HepG2 (cell line): ENCODE data around the gene JAKMIP2.

Experiments used
- ATF1 ChIP-seq: IDR thresholded peaks from 2 replicates; pipeline ENCODE4 v1.6.1; 2016; ENCODE audit warnings: mild to moderate bottlenecking, control low read depth
- FOSL2 ChIP-seq: sonication (generic); formaldehyde crosslinking; IDR thresholded peaks from 2 replicates; pipeline ENCODE4 v1.4.0; 2020; ENCODE audit warnings: missing genetic modification reagents
- ZNF350 ChIP-seq: sonication (generic); formaldehyde crosslinking; IDR thresholded peaks from 2 replicates; pipeline ENCODE4 v1.4.0; 2020; ENCODE audit warnings: mild to moderate bottlenecking, low read depth, missing genetic modification reagents, borderline replicate concordance

DNA sequence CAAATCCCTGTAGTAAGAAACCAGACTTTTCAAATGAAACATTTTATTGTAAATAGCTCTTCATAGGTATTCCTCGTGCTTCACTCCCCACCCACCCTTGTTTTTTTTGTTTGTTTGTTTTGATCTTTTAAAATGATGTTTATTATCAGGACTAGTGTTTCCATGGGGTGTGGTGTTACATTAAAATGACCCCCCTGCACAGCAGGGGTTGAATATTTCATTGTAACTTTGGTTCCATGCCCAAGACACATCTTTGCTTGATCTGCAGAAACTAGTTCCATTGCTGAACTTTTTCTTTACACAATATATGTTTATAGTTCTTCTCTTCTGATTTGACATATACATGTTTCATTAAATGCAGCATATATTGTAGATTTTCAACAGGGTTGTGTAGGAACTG, 191.4 kb downstream of the JAKMIP2 start:
- TF ChIP-seq ZNF350 (CRISPR knock-in tag): no peak
- no peak for TF ChIP-seq ATF1 (CRISPR knock-in tag)
- TF ChIP-seq FOSL2 (CRISPR knock-in tag): no peak
